ENCODE measurements around the gene ZDHHC3.
A peak's percentile ranks its signal among the peaks of the same experiment; 100 is the strongest.

The ZDHHC3 gene

GRCh38 chr3:44914936-44915335 lies 61.0 kb downstream of the ZDHHC3 start:
- WGBS (ENCODE audit: extremely low coverage, insufficient coverage, insufficient read length) = no CpG with 5 or more reads among the region's 4 CpGs
- H3K79me1 ChIP-seq (ENCODE audit: low read length) = no peaks in the 10 kb centered on the region
- no peaks in the 10 kb centered on the region for H3K79me2 ChIP-seq (ENCODE audit: control insufficient read depth, insufficient read depth, low read length, poor library complexity)
- no peak overlapping the region for H3K4me3 ChIP-seq (ENCODE audit: low read depth, low read length)
- no peak overlapping the region for H3K18ac ChIP-seq (ENCODE audit: low read length)
- H2AFZ ChIP-seq (ENCODE audit: insufficient read depth, low read length, poor library complexity) = no peak overlapping the region
- H3K9me3 ChIP-seq (ENCODE audit: insufficient read depth, low read depth, low read length) = peaks cover 4% of the 10 kb centered on the region
- H4K91ac ChIP-seq (ENCODE audit: low read depth, low read length) = no peak overlapping the region
- no peak overlapping the region for H4K8ac ChIP-seq (ENCODE audit: low read depth, low read length)
- no peak overlapping the region for H3K23ac ChIP-seq (ENCODE audit: low read length)
- H4K12ac ChIP-seq (ENCODE audit: low read depth, low read length) = no peak overlapping the region
- no peak overlapping the region for H2BK120ac ChIP-seq (ENCODE audit: insufficient read depth, low read length, poor library complexity)
- no peak overlapping the region for H2BK5ac ChIP-seq (ENCODE audit: low read depth, low read length, poor library complexity)
- H3K27ac ChIP-seq (ENCODE audit: low read depth, low read length) = no peak overlapping the region
- no peak overlapping the region for H3K4ac ChIP-seq (ENCODE audit: low read depth, low read length)
- no peak overlapping the region for H3K4me2 ChIP-seq (ENCODE audit: low read length)
- no peaks in the 10 kb centered on the region for H3K27me3 ChIP-seq (ENCODE audit: insufficient read depth, low read length)
- no peak overlapping the region for H2BK12ac ChIP-seq (ENCODE audit: low read length)
- peaks cover under 1 to 1% of the 10 kb centered on the region in 2 experiments for H3K4me1 ChIP-seq (ENCODE audit: control insufficient read depth in 1 of 2, insufficient read depth in 2 of 2, low read length in 2 of 2)
- H3K9ac ChIP-seq (ENCODE audit: low read length) = no peak overlapping the region
- H3K14ac ChIP-seq (ENCODE audit: low read length) = no peak overlapping the region
- no peak overlapping the region for H2AK5ac ChIP-seq (ENCODE audit: low read length)
- DNase-seq = peak in 1 of 2 donors; percentile 41
- H3K36me3 ChIP-seq (ENCODE audit: control insufficient read depth in 1 of 2, insufficient read depth in 2 of 2, low read length in 2 of 2) = peaks cover 5 to 13% of the 10 kb centered on the region in 2 experiments

DNA sequence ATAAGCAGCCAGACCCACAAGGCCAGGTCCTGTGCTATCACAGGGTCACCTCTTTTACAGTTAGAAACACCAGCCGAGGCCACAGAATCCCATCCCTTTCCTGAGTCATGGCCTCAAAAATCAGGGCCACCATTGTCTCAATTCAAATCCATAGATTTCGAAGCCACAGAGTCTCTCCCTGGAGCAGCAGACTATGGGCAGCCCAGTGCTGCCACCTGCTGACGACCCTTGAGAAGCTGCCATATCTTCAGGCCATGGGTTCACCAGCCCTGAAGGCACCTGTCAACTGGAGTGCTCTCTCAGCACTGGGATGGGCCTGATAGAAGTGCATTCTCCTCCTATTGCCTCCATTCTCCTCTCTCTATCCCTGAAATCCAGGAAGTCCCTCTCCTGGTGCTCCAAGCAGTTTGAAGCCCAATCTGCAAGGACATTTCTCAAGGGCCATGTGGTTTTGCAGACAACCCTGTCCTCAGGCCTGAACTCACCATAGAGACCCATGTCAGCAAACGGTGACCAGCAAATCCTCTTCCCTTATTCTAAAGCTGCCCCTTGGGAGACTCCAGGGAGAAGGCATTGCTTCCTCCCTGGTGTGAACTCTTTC lies 62.0 kb downstream of the ZDHHC3 start:
- H3K4me2 ChIP-seq (ENCODE audit: low read length) = no peak overlapping the region
- H4K12ac ChIP-seq (ENCODE audit: low read depth, low read length) = no peak overlapping the region
- H2BK5ac ChIP-seq (ENCODE audit: low read depth, low read length, poor library complexity) = no peak overlapping the region
- H2BK120ac ChIP-seq (ENCODE audit: insufficient read depth, low read length, poor library complexity) = no peak overlapping the region
- no peak overlapping the region for H3K14ac ChIP-seq (ENCODE audit: low read length)
- H3K27me3 ChIP-seq (ENCODE audit: insufficient read depth, low read length) = no peaks in the 10 kb centered on the region
- peaks cover 4% of the 10 kb centered on the region for H3K9me3 ChIP-seq (ENCODE audit: insufficient read depth, low read depth, low read length)
- H3K79me1 ChIP-seq (ENCODE audit: low read length) = no peaks in the 10 kb centered on the region
- no peaks in the 10 kb centered on the region for H3K79me2 ChIP-seq (ENCODE audit: control insufficient read depth, insufficient read depth, low read length, poor library complexity)
- peak overlapping the region; percentile 12 for H3K9ac ChIP-seq (ENCODE audit: low read length)
- peak; percentile 80 to 87 for DNase-seq
- no peak overlapping the region for H4K8ac ChIP-seq (ENCODE audit: low read depth, low read length)
- no peak overlapping the region for H2AFZ ChIP-seq (ENCODE audit: insufficient read depth, low read length, poor library complexity)
- peaks cover 2 to 4% of the 10 kb centered on the region in 2 experiments for H3K4me1 ChIP-seq (ENCODE audit: control insufficient read depth in 1 of 2, insufficient read depth in 2 of 2, low read length in 2 of 2)
- no peak overlapping the region for H3K4me3 ChIP-seq (ENCODE audit: low read depth, low read length)
- H3K27ac ChIP-seq (ENCODE audit: low read depth, low read length) = no peak overlapping the region
- no CpG with 5 or more reads among the region's 4 CpGs for WGBS (ENCODE audit: extremely low coverage, insufficient coverage, insufficient read length)
- H3K18ac ChIP-seq (ENCODE audit: low read length) = no peak overlapping the region
- H2AK5ac ChIP-seq (ENCODE audit: low read length) = no peak overlapping the region
- H3K36me3 ChIP-seq (ENCODE audit: control insufficient read depth in 1 of 2, insufficient read depth in 2 of 2, low read length in 2 of 2) = peaks cover 5 to 13% of the 10 kb centered on the region in 2 experiments
- no peak overlapping the region for H4K91ac ChIP-seq (ENCODE audit: low read depth, low read length)
- no peak overlapping the region for H3K23ac ChIP-seq (ENCODE audit: low read length)
- H3K4ac ChIP-seq (ENCODE audit: low read depth, low read length) = no peak overlapping the region
- peak overlapping the region; percentile 29 for H2BK12ac ChIP-seq (ENCODE audit: low read length)

- Histone ChIP-seq H4K8ac (ENCODE audit: low read depth, low read length) (no peak overlapping the region), H3K79me2 (ENCODE audit: control insufficient read depth, insufficient read depth, low read length, poor library complexity) (no peaks in the 10 kb centered on the region), H3K9ac (ENCODE audit: low read length) (no peak overlapping the region), H3K79me1 (ENCODE audit: low read length) (no peaks in the 10 kb centered on the region), H3K23ac (ENCODE audit: low read length) (no peak overlapping the region), H3K4me3 (ENCODE audit: low read depth, low read length) (no peak overlapping the region), H3K18ac (ENCODE audit: low read length) (no peak overlapping the region), H3K36me3 (ENCODE audit: control insufficient read depth in 1 of 2, insufficient read depth in 2 of 2, low read length in 2 of 2) (no peaks in the 10 kb centered on the region), H2BK120ac (ENCODE audit: insufficient read depth, low read length, poor library complexity) (no peak overlapping the region), H3K14ac (ENCODE audit: low read length) (no peak overlapping the region), H2AFZ (ENCODE audit: insufficient read depth, low read length, poor library complexity) (no peak overlapping the region), H2AK5ac (ENCODE audit: low read length) (no peak overlapping the region), H2BK12ac (ENCODE audit: low read length) (no peak overlapping the region), H3K4me2 (ENCODE audit: low read length) (no peak overlapping the region), H3K4me1 (ENCODE audit: control insufficient read depth in 1 of 2, insufficient read depth in 2 of 2, low read length in 2 of 2) (peaks cover 2 to 4% of the 10 kb centered on the region in 2 experiments), H3K4ac (ENCODE audit: low read depth, low read length) (no peak overlapping the region), H4K91ac (ENCODE audit: low read depth, low read length) (no peak overlapping the region), H3K27me3 (ENCODE audit: insufficient read depth, low read length) (no peaks in the 10 kb centered on the region), H3K27ac (ENCODE audit: low read depth, low read length) (no peak overlapping the region), H3K9me3 (ENCODE audit: insufficient read depth, low read depth, low read length) (peaks cover 6% of the 10 kb centered on the region), H2BK5ac (ENCODE audit: low read depth, low read length, poor library complexity) (no peak overlapping the region), H4K12ac (ENCODE audit: low read depth, low read length) (no peak overlapping the region)
- WGBS (ENCODE audit: extremely low coverage, insufficient coverage, insufficient read length) = no CpG with 5 or more reads among the region's 3 CpGs
- no peak for DNase-seq
Measured at GRCh38 chr3:44910693-44911092, 65.3 kb downstream of the ZDHHC3 start.

DNA sequence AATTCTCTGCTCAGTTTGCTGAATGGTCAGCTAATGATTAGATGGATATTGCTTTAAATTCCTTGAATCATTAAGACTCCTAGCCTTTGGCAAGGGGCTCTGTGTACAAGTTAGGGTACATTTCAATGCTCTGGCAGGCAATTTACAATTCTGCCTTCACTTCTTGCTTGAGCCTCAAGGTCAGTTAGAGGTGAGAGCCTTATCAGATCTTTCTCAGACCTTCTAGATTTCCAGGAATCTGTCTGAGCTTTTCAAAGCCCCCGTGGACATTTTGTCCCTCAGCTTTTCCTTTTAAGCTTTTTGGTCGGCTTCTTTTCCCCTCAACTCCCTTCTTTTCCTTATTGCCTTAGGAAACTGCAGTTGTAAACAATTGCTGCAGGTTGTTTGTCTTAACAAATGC lies 66.9 kb downstream of the ZDHHC3 start:
- no peaks in the 10 kb centered on the region for H3K36me3 ChIP-seq (ENCODE audit: control insufficient read depth in 1 of 2, insufficient read depth in 2 of 2, low read length in 2 of 2)
- no peak overlapping the region for H2AFZ ChIP-seq (ENCODE audit: insufficient read depth, low read length, poor library complexity)
- H3K4me2 ChIP-seq (ENCODE audit: low read length) = no peak overlapping the region
- no peaks in the 10 kb centered on the region for H3K27me3 ChIP-seq (ENCODE audit: insufficient read depth, low read length)
- H4K91ac ChIP-seq (ENCODE audit: low read depth, low read length) = no peak overlapping the region
- H3K9ac ChIP-seq (ENCODE audit: low read length) = no peak overlapping the region
- WGBS (ENCODE audit: extremely low coverage, insufficient coverage, insufficient read length) = no CpG with 5 or more reads among the region's 2 CpGs
- no peak overlapping the region for H3K4me3 ChIP-seq (ENCODE audit: low read depth, low read length)
- H3K18ac ChIP-seq (ENCODE audit: low read length) = no peak overlapping the region
- no peak overlapping the region for H3K14ac ChIP-seq (ENCODE audit: low read length)
- peaks cover 2 to 4% of the 10 kb centered on the region in 2 experiments for H3K4me1 ChIP-seq (ENCODE audit: control insufficient read depth in 1 of 2, insufficient read depth in 2 of 2, low read length in 2 of 2)
- no peak overlapping the region for H4K8ac ChIP-seq (ENCODE audit: low read depth, low read length)
- H4K12ac ChIP-seq (ENCODE audit: low read depth, low read length) = no peak overlapping the region
- no peak for DNase-seq
- H2BK120ac ChIP-seq (ENCODE audit: insufficient read depth, low read length, poor library complexity) = no peak overlapping the region
- no peak overlapping the region for H2AK5ac ChIP-seq (ENCODE audit: low read length)
- H2BK12ac ChIP-seq (ENCODE audit: low read length) = no peak overlapping the region
- no peaks in the 10 kb centered on the region for H3K79me1 ChIP-seq (ENCODE audit: low read length)
- no peak overlapping the region for H2BK5ac ChIP-seq (ENCODE audit: low read depth, low read length, poor library complexity)
- no peak overlapping the region for H3K4ac ChIP-seq (ENCODE audit: low read depth, low read length)
- peaks cover 6% of the 10 kb centered on the region for H3K9me3 ChIP-seq (ENCODE audit: insufficient read depth, low read depth, low read length)
- H3K79me2 ChIP-seq (ENCODE audit: control insufficient read depth, insufficient read depth, low read length, poor library complexity) = no peaks in the 10 kb centered on the region
- no peak overlapping the region for H3K27ac ChIP-seq (ENCODE audit: low read depth, low read length)
- no peak overlapping the region for H3K23ac ChIP-seq (ENCODE audit: low read length)
